ENCODE measurements around the gene VWA8.

- TF ChIP-seq RARB (CRISPR knock-in tag; IDR thresholded peaks at IDR 0.05): no peak
- TF ChIP-seq POU6F1 (CRISPR knock-in tag; IDR thresholded peaks at IDR 0.05; ENCODE audit: borderline replicate concordance, low read depth): no peak
- TF ChIP-seq TOX (CRISPR knock-in tag; IDR thresholded peaks at IDR 0.05; ENCODE audit: borderline replicate concordance): no peak
- TF ChIP-seq PPARA (CRISPR knock-in tag; IDR thresholded peaks at IDR 0.05; ENCODE audit: borderline replicate concordance): no peak
- no peak for TF ChIP-seq ZFP30 (CRISPR knock-in tag; IDR thresholded peaks at IDR 0.05)
- TF ChIP-seq CSRNP3 (CRISPR knock-in tag; IDR thresholded peaks at IDR 0.05): no peak
- TF ChIP-seq, protein P1, sequence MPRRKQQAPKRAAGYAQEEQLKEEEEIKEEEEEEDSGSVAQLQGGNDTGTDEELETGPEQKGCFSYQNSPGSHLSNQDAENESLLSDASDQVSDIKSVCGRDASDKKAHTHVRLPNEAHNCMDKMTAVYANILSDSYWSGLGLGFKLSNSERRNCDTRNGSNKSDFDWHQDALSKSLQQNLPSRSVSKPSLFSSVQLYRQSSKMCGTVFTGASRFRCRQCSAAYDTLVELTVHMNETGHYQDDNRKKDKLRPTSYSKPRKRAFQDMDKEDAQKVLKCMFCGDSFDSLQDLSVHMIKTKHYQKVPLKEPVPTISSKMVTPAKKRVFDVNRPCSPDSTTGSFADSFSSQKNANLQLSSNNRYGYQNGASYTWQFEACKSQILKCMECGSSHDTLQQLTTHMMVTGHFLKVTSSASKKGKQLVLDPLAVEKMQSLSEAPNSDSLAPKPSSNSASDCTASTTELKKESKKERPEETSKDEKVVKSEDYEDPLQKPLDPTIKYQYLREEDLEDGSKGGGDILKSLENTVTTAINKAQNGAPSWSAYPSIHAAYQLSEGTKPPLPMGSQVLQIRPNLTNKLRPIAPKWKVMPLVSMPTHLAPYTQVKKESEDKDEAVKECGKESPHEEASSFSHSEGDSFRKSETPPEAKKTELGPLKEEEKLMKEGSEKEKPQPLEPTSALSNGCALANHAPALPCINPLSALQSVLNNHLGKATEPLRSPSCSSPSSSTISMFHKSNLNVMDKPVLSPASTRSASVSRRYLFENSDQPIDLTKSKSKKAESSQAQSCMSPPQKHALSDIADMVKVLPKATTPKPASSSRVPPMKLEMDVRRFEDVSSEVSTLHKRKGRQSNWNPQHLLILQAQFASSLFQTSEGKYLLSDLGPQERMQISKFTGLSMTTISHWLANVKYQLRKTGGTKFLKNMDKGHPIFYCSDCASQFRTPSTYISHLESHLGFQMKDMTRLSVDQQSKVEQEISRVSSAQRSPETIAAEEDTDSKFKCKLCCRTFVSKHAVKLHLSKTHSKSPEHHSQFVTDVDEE (CRISPR knock-in tag; IDR thresholded peaks at IDR 0.05): no peak
- no peak for TF ChIP-seq ZFP3 (CRISPR knock-in tag; IDR thresholded peaks at IDR 0.05)
- TF ChIP-seq, protein P2, sequence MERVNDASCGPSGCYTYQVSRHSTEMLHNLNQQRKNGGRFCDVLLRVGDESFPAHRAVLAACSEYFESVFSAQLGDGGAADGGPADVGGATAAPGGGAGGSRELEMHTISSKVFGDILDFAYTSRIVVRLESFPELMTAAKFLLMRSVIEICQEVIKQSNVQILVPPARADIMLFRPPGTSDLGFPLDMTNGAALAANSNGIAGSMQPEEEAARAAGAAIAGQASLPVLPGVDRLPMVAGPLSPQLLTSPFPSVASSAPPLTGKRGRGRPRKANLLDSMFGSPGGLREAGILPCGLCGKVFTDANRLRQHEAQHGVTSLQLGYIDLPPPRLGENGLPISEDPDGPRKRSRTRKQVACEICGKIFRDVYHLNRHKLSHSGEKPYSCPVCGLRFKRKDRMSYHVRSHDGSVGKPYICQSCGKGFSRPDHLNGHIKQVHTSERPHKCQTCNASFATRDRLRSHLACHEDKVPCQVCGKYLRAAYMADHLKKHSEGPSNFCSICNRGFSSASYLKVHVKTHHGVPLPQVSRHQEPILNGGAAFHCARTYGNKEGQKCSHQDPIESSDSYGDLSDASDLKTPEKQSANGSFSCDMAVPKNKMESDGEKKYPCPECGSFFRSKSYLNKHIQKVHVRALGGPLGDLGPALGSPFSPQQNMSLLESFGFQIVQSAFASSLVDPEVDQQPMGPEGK (CRISPR knock-in tag; IDR thresholded peaks at IDR 0.05; ENCODE audit: borderline replicate concordance): no peak
Observed at GRCh38 chr13:41976476-41976875, 15.6 kb upstream of the VWA8 start.
